Activated T-cell treated with anti-CD3 and anti-CD28 coated beads, Interleukin-2, amount 50 U/mL, for 24 hours (primary cell): Measurements from ENCODE around the gene TCAIM.
"Not testable (repeated sequence)": the region's sequence is repeated elsewhere in the genome, so short reads cannot be mapped to it uniquely, and the experiment has no call there.

Experiments used
- DNase-seq: peaks from one replicate; pipeline ENCODE4 v3.0.0-alpha.2; 2020
- H3K27ac Mint-ChIP-seq: 2 replicates; pipeline ENCODE4 v1.8.0; 2020; ENCODE audit warnings: mild to moderate bottlenecking, mixed read lengths
- H3K27me3 Mint-ChIP-seq: 2 replicates; pipeline ENCODE4 v1.8.0; 2020; ENCODE audit warnings: mixed read lengths
- H3K36me3 Mint-ChIP-seq: 2 replicates; pipeline ENCODE4 v1.8.0; 2020; ENCODE audit warnings: low read depth, mixed read lengths
- H3K4me1 Mint-ChIP-seq: 2 replicates; pipeline ENCODE4 v1.8.0; 2020; ENCODE audit warnings: low read depth, mixed read lengths
- H3K4me3 Mint-ChIP-seq: 2 replicates; pipeline ENCODE4 v1.8.0; 2020; ENCODE audit warnings: mild to moderate bottlenecking, moderate library complexity, mixed read lengths
- H3K9me3 Mint-ChIP-seq: 2 replicates; pipeline ENCODE4 v1.8.0; 2020; ENCODE audit warnings: mixed read lengths

Gene TCAIM

DNA sequence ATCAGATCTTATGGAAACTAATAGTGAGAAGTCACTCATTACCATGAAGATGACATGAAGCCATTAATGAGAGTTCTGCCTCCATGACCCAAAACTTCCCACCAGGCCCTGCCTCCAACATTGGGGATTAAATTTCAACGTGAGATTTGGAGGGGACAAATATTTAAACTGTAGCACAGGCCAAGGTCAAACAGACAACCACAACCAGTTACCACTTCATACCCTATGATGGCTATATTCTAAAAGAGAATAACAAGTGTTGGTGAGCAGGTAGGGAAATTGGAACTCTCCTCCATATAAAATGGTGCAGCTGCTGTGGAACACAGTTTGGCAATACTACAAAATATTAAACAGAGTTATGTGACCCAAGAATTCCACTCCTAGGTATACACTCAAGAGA is 36.9 kb downstream of the TCAIM start:
- DNase-seq: no peak
- H3K36me3 Mint-ChIP-seq: peaks cover 28% of the 10 kb centered on the region
- H3K27ac Mint-ChIP-seq: no peak overlapping the region
- peaks cover 13% of the 10 kb centered on the region for H3K9me3 Mint-ChIP-seq
- H3K4me3 Mint-ChIP-seq: no peak overlapping the region
- no peaks in the 10 kb centered on the region for H3K27me3 Mint-ChIP-seq
- H3K4me1 Mint-ChIP-seq: no peaks in the 10 kb centered on the region

DNA sequence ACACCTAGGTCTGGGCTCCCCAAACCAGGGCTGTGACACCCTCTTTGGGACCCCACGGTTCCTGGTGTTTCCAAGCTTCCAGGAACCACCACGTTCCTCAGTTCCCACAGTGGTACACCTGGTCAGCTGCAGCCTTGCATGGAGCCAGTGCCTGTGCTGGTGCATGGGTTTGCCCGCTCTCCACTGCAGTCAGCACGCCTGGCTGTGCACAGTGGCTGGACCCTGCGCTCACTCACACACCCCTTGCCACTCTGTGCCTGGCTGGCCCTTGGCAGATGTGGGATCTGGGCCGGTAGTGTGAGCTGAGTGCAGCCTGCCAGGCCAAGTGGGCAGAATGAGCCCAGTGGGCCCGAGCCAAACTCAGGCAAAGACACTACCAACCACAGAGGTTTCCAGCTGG is 48.8 kb downstream of the TCAIM start:
- H3K27me3 Mint-ChIP-seq: no peaks in the 10 kb centered on the region
- peaks cover 7% of the 10 kb centered on the region for H3K36me3 Mint-ChIP-seq
- peaks cover 6% of the 10 kb centered on the region for H3K9me3 Mint-ChIP-seq
- no peak overlapping the region for H3K27ac Mint-ChIP-seq
- no peak for DNase-seq
- no peak overlapping the region for H3K4me3 Mint-ChIP-seq
- H3K4me1 Mint-ChIP-seq: no peaks in the 10 kb centered on the region

DNA sequence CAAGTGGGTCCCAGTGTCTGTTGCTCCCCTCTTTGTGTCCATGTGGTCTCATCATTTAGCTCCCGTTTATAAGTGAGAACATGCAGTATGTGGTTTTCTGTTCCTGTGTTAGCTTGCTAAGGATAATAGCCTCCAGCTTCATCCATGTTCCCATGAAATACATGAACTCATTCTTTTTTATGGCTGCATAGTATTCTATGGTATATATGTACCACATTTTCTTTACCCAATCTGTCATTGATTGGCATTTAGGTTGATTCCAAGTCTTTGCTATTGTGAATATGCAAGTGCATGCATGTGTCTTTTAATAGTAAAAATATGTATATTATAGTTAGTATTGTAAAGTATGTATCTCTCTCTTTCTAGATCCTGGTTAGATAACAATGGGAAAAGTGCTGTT is 53.9 kb downstream of the TCAIM start:
- peaks cover 10% of the 10 kb centered on the region for H3K36me3 Mint-ChIP-seq
- no peaks in the 10 kb centered on the region for H3K4me1 Mint-ChIP-seq
- no peaks in the 10 kb centered on the region for H3K9me3 Mint-ChIP-seq
- H3K27me3 Mint-ChIP-seq: no peaks in the 10 kb centered on the region
- DNase-seq: no peak
- H3K4me3 Mint-ChIP-seq: no peak overlapping the region
- H3K27ac Mint-ChIP-seq: no peak overlapping the region

DNA sequence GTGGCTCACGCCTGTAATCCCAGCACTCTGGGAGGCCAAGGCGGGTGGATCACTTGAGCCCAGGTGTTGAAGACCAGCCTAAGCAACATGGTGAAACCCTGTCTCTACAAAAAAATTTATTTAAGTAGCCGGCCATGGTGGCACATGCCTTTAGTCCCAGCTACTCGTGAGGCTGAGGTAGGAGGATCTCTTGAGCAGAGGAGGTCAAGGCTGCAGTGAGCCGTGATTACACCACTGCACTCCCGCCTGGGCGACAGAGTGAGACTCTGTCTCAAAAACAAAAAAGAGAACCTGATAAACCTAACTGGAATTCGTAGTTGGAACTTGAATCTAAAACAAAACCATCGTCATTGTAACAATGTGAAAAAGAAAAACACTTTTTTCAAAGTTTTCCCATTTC is 57.1 kb downstream of the TCAIM start:
- Mint-ChIP-seq H3K4me1 (no peaks in the 10 kb centered on the region), H3K9me3 (no peaks in the 10 kb centered on the region), H3K27me3 (no peaks in the 10 kb centered on the region), H3K36me3 (peaks cover 17% of the 10 kb centered on the region), H3K27ac (no peak overlapping the region), H3K4me3 (no peak overlapping the region)
- DNase-seq: no peak

DNA sequence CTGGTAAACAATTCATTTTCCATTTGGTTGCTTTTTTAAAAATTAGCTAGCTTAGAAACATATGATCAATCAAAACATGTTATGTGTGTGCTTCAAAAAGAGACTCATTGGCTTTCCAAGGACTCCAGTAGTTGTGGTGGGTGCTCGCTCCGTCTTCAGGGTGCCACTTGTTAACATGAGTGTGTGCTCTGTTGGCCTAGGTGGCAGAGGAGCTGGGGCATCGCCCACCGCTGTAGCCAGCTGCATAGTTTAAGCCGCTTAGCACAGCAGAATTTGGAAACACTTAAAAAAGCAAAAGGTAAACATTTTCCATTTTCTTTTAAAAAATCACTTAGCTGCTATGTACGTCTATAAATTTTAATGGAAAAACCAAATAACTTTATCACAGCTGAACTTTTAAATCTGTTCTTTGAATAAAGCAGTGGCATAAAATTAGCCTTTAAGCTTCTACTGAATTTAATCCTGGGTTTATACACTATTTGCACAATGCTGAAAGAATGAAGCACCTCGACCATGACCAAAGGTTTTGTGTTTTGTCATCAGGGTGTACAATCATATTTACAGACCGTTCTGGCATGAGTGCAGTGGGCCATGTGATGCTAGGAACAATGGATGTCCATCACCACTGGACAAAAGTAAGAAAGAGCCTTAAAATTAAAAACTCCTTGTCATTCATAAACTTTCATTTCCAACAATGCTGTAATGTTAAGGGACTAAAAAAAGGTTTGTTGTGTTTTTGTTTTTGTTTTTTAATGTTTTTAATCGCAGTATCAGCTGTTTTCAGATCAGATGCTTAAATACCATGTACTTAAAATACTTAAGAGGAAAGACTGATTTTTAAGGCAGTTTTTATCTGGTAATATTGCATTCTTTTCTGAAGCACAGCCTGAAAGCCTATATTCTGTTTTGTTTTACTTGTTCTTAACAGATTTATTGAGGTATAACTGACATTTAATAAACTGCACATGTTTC is 57.9 kb downstream of the TCAIM start:
- Mint-ChIP-seq H3K27ac (no peak overlapping the region), H3K9me3 (no peaks in the 10 kb centered on the region), H3K27me3 (no peaks in the 10 kb centered on the region), H3K4me3 (no peak overlapping the region), H3K4me1 (no peaks in the 10 kb centered on the region), H3K36me3 (peaks cover 23% of the 10 kb centered on the region)
- DNase-seq: no peak

DNA sequence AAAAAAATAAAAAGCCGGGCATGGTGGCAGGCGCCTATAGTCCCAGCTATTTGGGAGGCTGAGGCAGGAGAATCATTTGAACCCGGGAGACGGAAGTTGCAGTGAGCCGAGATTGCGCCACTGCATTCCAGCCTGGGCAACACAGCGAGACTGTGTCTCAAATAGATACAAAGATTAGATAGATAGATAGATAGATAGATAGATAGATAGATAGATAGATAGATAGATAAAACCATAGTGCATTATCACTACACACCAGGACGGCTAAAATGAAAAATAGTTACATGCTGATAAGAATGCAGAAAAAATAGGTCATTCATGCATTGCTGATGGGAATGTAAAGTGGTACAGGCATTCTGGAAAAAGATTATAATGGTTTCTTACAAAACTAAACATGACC is 59.7 kb downstream of the TCAIM start:
- H3K4me1 Mint-ChIP-seq, H3K9me3 Mint-ChIP-seq, H3K4me3 Mint-ChIP-seq, DNase-seq, H3K27ac Mint-ChIP-seq, H3K27me3 Mint-ChIP-seq: not testable (repeated sequence)
- peaks cover 25% of the 10 kb centered on the region for H3K36me3 Mint-ChIP-seq

DNA sequence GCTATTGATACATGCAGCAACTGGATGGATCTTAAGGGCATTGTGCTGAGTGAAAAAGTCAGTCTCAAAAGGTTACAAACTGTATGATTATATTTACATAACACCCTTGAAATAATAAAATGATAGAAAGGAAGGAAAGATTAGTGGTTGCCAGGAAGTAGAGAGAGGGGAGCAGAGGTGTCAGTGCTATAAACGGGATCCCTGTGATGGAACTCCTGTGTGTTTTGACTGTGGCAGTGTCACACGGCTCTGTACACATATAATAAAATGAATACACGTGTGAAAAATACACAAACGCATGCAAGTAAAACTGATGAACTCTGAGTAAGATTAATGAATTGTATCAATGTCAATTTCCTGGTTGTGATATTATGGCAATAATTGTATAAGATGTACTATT is 60.3 kb downstream of the TCAIM start:
- DNase-seq: no peak

DNA sequence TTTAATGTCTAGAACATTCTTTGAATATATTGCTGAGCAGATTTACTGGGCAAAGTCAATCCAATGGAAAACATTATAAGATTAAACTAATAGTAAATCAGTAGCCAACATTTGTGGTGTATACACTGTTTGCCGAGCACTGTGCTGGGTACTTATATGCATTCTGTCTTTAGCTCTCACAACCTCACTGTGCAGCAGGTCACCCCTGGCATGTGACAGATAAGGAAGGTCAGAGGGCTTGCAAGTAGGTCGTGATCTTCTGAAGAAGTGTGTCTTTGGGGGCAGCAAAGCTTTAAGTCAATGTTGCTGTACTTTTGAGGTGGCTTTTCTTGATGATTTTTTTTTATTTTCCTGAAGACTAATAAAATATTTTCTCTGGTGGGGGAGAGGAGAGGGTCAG is 62.2 kb downstream of the TCAIM start:
- no peaks in the 10 kb centered on the region for H3K9me3 Mint-ChIP-seq
- no peak overlapping the region for H3K4me3 Mint-ChIP-seq

More for the DNA sequence above, 60.3 kb downstream of the TCAIM start:
- H3K4me3 Mint-ChIP-seq: no peak overlapping the region
- H3K4me1 Mint-ChIP-seq: no peaks in the 10 kb centered on the region
- H3K27me3 Mint-ChIP-seq: no peaks in the 10 kb centered on the region
- H3K27ac Mint-ChIP-seq: no peak overlapping the region
- H3K9me3 Mint-ChIP-seq: no peaks in the 10 kb centered on the region
- H3K36me3 Mint-ChIP-seq: peaks cover 25% of the 10 kb centered on the region

DNA sequence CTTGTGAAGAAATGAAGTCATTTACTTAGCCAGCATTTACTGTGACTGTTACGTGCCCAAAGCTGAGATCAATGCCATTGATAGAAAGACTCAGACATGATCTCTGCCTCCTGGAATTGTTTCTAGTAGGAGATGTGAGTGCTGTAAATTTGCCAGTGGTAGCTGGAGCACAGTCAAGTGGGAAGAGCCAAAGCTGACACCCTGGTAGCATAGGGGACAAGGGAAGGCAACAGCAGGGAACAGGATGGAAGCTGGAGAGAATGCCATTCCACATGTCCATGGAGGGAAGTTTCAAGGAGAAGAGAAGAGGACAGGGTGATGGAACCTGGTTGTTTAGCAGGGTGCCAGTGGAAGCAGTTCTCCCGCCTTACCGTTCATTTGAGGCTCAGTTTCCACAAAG is 64.0 kb downstream of the TCAIM start:
- no peak overlapping the region for H3K4me3 Mint-ChIP-seq
- H3K4me1 Mint-ChIP-seq: no peaks in the 10 kb centered on the region
- peaks cover 16% of the 10 kb centered on the region for H3K36me3 Mint-ChIP-seq
- H3K27me3 Mint-ChIP-seq: no peaks in the 10 kb centered on the region
- no peaks in the 10 kb centered on the region for H3K9me3 Mint-ChIP-seq
- DNase-seq: no peak
- no peak overlapping the region for H3K27ac Mint-ChIP-seq

More for the DNA sequence above, 62.2 kb downstream of the TCAIM start:
- Mint-ChIP-seq H3K27me3 (no peaks in the 10 kb centered on the region), H3K36me3 (peaks cover 23% of the 10 kb centered on the region), H3K4me1 (no peaks in the 10 kb centered on the region), H3K27ac (no peak overlapping the region)
- DNase-seq: no peak

DNA sequence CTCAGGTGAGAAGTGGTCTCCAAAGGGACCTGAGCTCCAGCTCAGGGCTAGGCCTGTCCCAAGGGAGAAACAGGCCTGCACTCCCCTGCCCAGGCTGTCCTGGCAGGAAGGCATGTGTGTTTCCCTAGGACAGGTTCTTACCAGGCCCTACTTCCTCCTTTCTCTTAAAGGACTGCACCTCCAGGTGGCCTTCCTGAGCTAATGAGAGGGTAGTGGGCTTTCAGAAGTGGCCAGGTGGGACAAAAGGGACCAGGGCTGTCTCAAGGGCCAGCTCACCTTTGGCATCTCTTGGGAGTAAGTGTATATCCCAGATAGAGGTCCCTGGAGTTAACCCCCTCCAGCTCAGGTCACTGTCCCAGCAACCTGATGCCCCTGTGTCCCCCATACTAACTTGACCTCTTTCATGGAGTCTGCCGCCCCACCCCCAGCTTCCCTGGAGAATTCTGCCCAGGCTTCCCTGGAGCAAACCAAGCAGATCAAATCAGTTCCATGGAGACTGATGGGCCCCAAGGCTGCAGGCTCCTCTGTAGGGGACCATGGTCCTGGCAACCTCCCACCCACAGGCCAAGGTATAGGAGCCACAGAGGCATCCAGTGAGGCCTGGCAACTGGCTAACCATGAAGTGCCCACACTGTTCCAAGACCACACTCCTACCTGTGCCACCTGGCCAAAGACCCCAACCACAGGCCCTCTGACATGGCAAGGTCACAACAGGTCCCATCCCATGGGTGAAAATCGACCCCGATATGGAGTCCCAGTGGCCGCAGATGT is 71.3 kb downstream of the TCAIM start:
- H3K36me3 Mint-ChIP-seq: peaks cover 3% of the 10 kb centered on the region
- H3K9me3 Mint-ChIP-seq: no peaks in the 10 kb centered on the region
- DNase-seq: no peak
- no peak overlapping the region for H3K4me3 Mint-ChIP-seq
- H3K4me1 Mint-ChIP-seq: no peaks in the 10 kb centered on the region
- H3K27me3 Mint-ChIP-seq: no peaks in the 10 kb centered on the region
- no peak overlapping the region for H3K27ac Mint-ChIP-seq

DNA sequence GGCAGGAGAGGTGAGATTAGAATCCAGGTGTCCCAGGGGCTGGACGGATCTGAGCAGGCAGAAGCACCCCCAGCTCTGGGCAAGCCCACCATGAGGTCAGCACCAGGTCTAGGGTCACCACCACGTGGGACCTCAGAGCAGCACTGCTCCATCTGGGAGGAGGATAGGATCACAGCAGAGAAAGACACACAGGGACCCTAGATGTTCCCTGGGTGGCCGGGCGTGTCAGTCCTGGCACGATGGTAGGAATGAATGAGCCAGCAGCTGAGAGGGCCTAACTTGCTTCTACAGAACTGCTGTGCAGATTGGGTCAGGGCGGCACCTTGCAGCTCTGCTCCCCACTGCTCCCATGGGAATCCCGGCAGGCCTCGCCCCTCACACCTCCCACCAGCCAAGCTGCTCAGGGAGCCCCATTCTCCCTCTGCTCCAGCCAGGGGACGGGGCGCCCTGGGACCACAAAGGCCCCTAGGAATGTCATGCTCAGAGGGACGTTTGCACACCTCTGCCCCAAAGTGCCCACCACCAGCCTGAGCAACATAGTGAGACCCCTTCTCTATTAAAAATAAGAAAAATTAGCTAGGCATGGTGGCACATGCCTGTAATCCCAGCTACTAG is 72.6 kb downstream of the TCAIM start:
- H3K4me3 Mint-ChIP-seq: no peak overlapping the region
- no peaks in the 10 kb centered on the region for H3K27me3 Mint-ChIP-seq
- DNase-seq: no peak
- H3K36me3 Mint-ChIP-seq: peaks cover 3% of the 10 kb centered on the region
- no peaks in the 10 kb centered on the region for H3K9me3 Mint-ChIP-seq
- no peaks in the 10 kb centered on the region for H3K4me1 Mint-ChIP-seq
- no peak overlapping the region for H3K27ac Mint-ChIP-seq

DNA sequence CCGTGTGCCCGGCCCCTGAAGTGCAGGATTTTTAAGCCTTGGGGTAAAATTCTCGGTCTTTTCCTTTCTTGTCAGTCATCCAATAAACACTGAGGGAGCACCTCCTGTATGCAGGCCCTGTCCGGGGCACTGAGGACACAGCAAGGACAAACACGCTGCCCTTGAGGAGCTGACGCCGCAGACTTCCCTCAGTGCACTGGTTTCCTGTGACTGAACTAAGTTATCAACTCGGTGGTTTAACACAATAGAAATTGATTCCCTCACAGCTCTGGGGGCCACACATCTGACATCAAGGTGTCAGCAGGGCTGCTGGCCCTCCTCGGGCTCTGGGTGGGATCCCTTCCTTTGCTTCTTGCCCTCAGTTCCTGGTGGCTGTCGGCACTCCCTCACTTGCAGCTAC is 73.8 kb downstream of the TCAIM start:
- no peaks in the 10 kb centered on the region for H3K9me3 Mint-ChIP-seq

DNA sequence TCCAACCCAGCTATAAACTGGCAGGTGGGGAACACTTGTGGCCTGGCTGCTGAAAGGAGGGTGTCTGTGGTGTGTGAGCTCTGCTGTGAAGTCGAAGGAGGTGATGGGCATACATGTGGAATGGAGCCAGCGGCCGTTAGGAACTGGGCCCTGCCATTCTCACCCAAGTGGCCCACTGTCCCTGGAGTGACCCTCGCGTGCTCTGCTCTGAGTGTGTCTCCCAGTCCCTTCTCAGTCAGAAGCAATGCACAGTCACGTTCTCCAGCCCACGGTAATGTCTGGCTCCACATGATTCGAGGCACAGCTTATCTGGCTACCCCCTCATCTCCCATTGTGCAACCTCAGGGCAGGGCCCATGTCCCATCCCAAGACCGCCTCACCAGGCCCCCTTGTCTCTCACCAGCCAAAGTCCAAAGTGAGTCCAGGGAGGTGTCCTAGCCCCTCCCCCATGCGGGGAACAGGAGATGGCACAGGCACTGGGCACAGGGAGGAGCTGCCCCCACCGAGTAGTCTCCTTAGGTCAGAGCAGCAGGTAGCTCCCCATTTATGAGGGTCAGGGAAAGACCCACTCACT is 76.0 kb downstream of the TCAIM start:
- Mint-ChIP-seq H3K9me3 (no peaks in the 10 kb centered on the region), H3K4me1 (no peaks in the 10 kb centered on the region), H3K27me3 (no peaks in the 10 kb centered on the region), H3K36me3 (no peaks in the 10 kb centered on the region), H3K27ac (no peak overlapping the region), H3K4me3 (no peak overlapping the region)
- DNase-seq: no peak

More for the DNA sequence above, 73.8 kb downstream of the TCAIM start:
- H3K27ac Mint-ChIP-seq: no peak overlapping the region
- H3K4me1 Mint-ChIP-seq: no peaks in the 10 kb centered on the region
- H3K27me3 Mint-ChIP-seq: no peaks in the 10 kb centered on the region
- peaks cover 3% of the 10 kb centered on the region for H3K36me3 Mint-ChIP-seq
- no peak overlapping the region for H3K4me3 Mint-ChIP-seq
- DNase-seq: no peak

DNA sequence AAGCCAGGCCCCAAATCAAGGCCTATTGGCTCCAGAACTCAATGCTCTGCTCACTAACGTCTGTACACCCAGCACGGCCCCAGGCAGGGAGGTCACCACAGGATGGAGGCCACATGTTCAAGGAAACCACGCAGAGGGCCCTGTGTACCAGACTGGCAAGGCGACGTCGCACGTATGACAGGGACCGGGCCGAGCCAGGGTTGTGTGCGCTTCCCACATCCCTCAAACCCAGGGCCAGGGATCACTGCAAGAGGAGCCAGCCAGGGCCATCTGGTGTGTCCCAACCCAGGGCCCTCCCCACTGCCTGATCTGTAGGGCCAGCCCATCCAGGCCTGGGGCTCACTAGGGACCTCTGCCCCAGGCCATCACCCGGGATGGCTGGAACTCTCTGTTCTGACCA is 76.9 kb downstream of the TCAIM start:
- no peaks in the 10 kb centered on the region for H3K9me3 Mint-ChIP-seq

More for the DNA sequence above, 76.9 kb downstream of the TCAIM start:
- DNase-seq: no peak
- no peak overlapping the region for H3K27ac Mint-ChIP-seq
- H3K4me1 Mint-ChIP-seq: no peaks in the 10 kb centered on the region
- no peaks in the 10 kb centered on the region for H3K36me3 Mint-ChIP-seq
- H3K27me3 Mint-ChIP-seq: no peaks in the 10 kb centered on the region
- no peak overlapping the region for H3K4me3 Mint-ChIP-seq
